Measurements from ENCODE around the gene TMPRSS9.

GRCh38 chr19:2434721-2435265, 74.7 kb downstream of the TMPRSS9 start:
- TF ChIP-seq CTCF (conservative IDR thresholded peaks at IDR 0.05; ENCODE audit: low read depth, low read length) (no peak), EZH2 (IDR thresholded peaks at IDR 0.05; ENCODE audit: borderline replicate concordance, low read depth, low read length, poor library complexity, severe bottlenecking) (no peak)
